Mesothelial cell of epicardium (in vitro differentiated cells): Measurements from ENCODE around the gene REG3A. TPM values are rescaled to one million over a fixed set of nuclear protein-coding genes. Genes with fewer than 3 reads are reported as not detected.

Experiments used
- DNase-seq, 2 experiments: peaks; one replicate each; pipeline ENCODE4 v3.0.0; 2021; ENCODE audit warnings: low spot score in 2 of 2; ENCODE audit not compliant: unreplicated experiment in 2 of 2
- H3K27ac Mint-ChIP-seq: 2 replicates; pipeline ENCODE4 v1.8.0; 2021; ENCODE audit warnings: mixed read lengths
- H3K27me3 Mint-ChIP-seq: 2 replicates; pipeline ENCODE4 v1.8.0; 2021; ENCODE audit warnings: low read depth, mixed read lengths
- H3K36me3 Mint-ChIP-seq: 2 replicates; pipeline ENCODE4 v1.8.0; 2021; ENCODE audit warnings: mixed read lengths
- H3K4me1 Mint-ChIP-seq: 2 replicates; pipeline ENCODE4 v1.8.0; 2021; ENCODE audit warnings: mixed read lengths
- H3K4me3 Mint-ChIP-seq: 2 replicates; pipeline ENCODE4 v1.8.0; 2021; ENCODE audit warnings: mild to moderate bottlenecking, moderate library complexity, mixed read lengths
- H3K9me3 Mint-ChIP-seq: 2 replicates; pipeline ENCODE4 v1.8.0; 2021; ENCODE audit warnings: mixed read lengths
- CTCF ChIP-seq: fragments of 200-600 bp; sonication (generic); IDR thresholded peaks from one replicate; pipeline ENCODE4 v1.5.0; 2021; ENCODE audit warnings: antibody characterized with exemption; ENCODE audit not compliant: unreplicated experiment
- total RNA-seq: library from RNA; stranded (reverse); gene quantifications from 3 replicates; pipeline ENCODE4 v1.2.1, GENCODE V29; 2021

The REG3A gene
- total RNA-seq, 1 donor from 2014 or later, result not detected

DNA sequence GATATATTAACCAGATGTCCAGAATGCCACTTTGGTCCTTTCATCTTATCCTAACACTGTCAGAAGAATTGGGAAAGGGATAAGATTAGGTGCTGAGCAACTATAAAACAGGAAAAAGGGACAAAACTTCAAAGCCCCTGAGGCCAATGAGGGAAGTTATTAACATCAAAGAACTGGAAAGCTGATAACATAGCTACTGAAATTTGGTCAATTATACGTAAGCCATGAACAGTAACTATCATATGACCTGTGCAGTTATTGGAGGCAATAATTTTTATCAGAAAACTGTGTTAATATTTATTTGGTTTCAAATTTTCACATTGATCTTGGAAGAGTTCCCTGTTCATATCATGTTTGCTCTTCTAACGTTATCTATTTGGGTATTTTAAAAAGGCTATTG is 2.6 kb upstream of the REG3A start:
- Mint-ChIP-seq H3K27me3 (peaks cover 21% of the 10 kb centered on the region), H3K4me1 (peaks cover 4% of the 10 kb centered on the region), H3K4me3 (no peak overlapping the region), H3K36me3 (no peaks in the 10 kb centered on the region), H3K27ac (no peak overlapping the region), H3K9me3 (peaks cover 4% of the 10 kb centered on the region)
- TF ChIP-seq CTCF, result no peak
- no peak for DNase-seq

DNA sequence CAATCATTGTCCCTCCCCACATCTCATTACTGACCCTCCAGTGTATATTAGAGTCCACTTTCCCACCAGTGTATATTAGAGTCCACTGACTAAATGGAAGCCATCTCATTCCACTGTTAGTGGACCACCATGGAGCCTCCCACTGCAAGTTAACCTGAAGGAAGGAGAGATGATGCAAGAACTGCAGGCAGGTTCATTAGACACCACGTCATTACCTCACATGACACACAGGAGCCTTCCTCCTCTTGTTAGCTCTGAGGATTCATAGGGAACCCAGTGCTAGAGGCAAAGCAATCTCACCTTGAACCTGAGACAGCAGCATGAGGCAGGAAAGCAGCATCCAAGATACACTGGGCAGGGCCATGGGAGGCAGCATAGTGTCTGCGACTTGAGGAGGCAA is 523 bp downstream of the REG3A start:
- Mint-ChIP-seq H3K4me1 (peaks cover 4% of the 10 kb centered on the region), H3K27ac (no peak overlapping the region), H3K36me3 (no peaks in the 10 kb centered on the region), H3K27me3 (peaks cover 29% of the 10 kb centered on the region), H3K4me3 (no peak overlapping the region), H3K9me3 (peaks cover 4% of the 10 kb centered on the region)
- no peak for DNase-seq
- TF ChIP-seq CTCF, result no peak

- H3K4me1 Mint-ChIP-seq, result no peaks in the 10 kb centered on the region
- H3K27ac Mint-ChIP-seq, result no peak overlapping the region
- peaks cover 4% of the 10 kb centered on the region for H3K9me3 Mint-ChIP-seq
- H3K27me3 Mint-ChIP-seq, result peaks cover 33% of the 10 kb centered on the region
- no peak for TF ChIP-seq CTCF
- H3K36me3 Mint-ChIP-seq, result no peaks in the 10 kb centered on the region
- no peak overlapping the region for H3K4me3 Mint-ChIP-seq
- DNase-seq, result no peak
These were observed 3.6 kb downstream of the REG3A start for GRCh38 chr2:79155826-79156476.

- DNase-seq, result no peak
- TF ChIP-seq CTCF, result no peak
These were observed 20.1 kb downstream of the REG3A start for GRCh38 chr2:79139423-79139822.

DNA sequence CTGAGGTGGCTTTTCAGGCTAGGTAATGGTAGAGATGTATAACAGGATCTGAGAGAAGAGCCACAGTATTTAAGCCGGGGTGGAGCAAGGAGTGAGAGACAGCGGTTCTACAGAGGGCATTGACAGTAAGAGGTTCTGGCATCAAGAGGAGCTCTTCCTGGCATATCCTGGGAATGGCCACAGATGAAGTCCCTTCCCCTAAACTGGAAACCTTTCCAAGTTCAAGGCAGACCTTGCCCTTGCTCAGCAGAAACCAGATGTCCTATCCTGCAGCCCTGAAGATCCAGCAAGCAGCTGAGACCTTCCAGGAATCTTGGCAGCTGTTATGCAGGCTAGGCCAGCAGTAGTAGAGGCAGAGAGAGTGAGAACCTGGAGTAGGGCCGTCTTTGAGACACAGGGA is 21.2 kb downstream of the REG3A start:
- no peaks in the 10 kb centered on the region for H3K9me3 Mint-ChIP-seq
- DNase-seq, result no peak
- H3K36me3 Mint-ChIP-seq, result no peaks in the 10 kb centered on the region
- TF ChIP-seq CTCF, result no peak
- no peak overlapping the region for H3K27ac Mint-ChIP-seq
- H3K4me3 Mint-ChIP-seq, result no peak overlapping the region
- H3K27me3 Mint-ChIP-seq, result peaks cover 36% of the 10 kb centered on the region
- peaks cover 9% of the 10 kb centered on the region for H3K4me1 Mint-ChIP-seq

More at GRCh38 chr2:79139423-79139822, 20.1 kb downstream of the REG3A start:
- H3K27me3 Mint-ChIP-seq, result peaks cover 37% of the 10 kb centered on the region
- H3K4me3 Mint-ChIP-seq, result no peak overlapping the region
- no peak overlapping the region for H3K27ac Mint-ChIP-seq
- peaks cover 9% of the 10 kb centered on the region for H3K4me1 Mint-ChIP-seq
- no peaks in the 10 kb centered on the region for H3K36me3 Mint-ChIP-seq
- H3K9me3 Mint-ChIP-seq, result no peaks in the 10 kb centered on the region
